Measurements from ENCODE around the gene NEXN.

GRCh38 chr1:77983997-77984355, 95.6 kb downstream of the NEXN start:
- TF ChIP-seq CTCF (conservative IDR thresholded peaks at IDR 0.05), result no peak
- TF ChIP-seq EZH2 (IDR thresholded peaks at IDR 0.05; ENCODE audit: low read depth), result no peak

Data from PC-9 (cell line).